8988T (cell line): ENCODE results near the gene GPR87.

Source experiments
- DNase-seq: peaks from one replicate; pipeline ENCODE4 v3.0.0; 2011

Gene GPR87

GRCh38 chr3:151281671-151282324, 34.8 kb downstream of the GPR87 start:
- no peak for DNase-seq

GRCh38 chr3:151278230-151278629, 38.4 kb downstream of the GPR87 start, which contains the start of gene P2RY14:
P2RY14 (minus strand) TSS chr3:151278542; CDS start chr3:151214316, 64,226 bp downstream.
- DNase-seq = no peak

DNA sequence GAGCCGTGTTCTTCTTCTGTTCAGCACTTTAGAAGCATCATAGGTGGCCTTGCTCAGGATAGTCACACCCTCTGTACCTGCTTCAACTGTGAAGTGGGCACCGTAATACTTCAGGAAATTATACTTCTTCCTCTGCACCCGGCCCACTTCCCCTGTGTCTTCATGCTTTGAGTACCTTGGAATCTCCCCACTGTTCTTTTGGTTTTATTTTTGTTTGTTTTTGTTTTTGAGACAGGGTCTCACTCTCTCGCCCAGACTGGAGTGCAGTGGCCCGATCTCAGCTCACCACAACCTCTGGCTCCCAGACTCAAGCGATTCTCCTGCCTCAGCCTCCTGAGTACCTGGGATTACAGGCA, 40.0 kb downstream of the GPR87 start:
- no peak for DNase-seq

DNA sequence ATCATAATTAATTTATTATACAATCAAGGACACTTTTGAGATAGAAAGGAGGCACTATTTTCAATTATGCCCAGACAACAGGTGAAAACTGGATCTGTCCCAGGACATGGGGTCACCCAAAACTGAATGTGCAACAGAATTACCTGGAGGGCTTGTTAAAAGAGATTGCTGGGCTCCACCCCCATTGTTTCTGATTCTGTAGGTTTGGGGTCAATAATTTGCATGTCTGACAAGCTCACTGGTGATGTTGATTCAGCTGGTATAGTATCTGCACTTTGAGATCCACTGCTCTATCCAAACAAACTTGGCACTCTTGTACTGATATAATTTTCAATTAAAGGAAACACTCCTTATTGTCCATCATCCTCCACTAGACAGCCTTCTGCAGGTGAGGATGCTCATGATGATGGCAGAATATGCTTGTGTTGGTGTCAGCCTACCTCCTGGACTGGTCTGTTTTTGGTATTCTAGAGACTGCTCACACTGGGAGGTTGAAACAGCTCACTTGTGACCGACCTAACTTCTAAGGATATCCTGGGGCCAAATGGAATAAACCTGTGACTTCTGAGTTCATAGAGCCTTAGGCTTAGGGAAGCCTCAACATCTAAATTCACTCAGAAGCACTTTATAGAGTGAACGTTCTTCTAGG, 40.5 kb downstream of the GPR87 start:
- no peak for DNase-seq

DNA sequence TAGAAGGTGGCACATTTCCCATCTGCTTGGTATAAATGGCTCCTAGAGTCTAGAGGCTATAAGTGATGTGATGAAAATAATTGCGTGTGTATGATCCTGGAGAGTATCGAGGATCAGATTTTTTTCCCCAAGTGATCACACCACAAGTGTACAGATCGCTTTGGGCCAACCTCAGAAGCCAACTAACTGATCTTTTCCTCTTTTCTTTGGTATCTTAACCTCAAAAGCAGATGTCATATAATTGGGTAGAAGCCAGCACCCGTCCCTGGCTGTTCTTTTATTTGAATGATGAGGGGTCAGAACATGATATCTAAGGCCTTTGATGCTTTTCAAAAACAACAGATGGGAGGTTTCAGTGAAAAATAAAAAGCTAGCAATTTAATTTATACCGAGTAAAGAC, 41.5 kb downstream of the GPR87 start:
- DNase-seq = no peak

DNA sequence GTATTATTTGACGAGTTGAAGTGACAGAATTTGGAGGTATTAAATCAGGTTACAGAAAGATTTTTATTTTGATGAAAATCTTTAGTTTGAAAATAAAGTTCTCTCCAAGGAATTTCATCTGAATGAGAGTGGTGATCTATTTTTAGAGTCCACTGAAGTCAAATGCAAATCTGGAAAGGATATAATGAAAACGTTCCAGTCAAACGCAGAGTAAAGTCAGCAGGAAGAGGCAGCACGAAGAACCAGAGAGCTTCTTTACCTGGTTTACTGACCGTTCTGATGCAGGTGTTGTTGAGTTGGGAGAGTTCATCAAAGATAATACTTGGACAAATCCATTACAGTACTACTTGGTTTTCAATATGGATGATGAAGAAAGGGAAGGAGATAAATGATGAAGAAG, 47.0 kb downstream of the GPR87 start:
- no peak for DNase-seq

GRCh38 chr3:151268267-151269235, 48.1 kb downstream of the GPR87 start:
- no peak for DNase-seq

GRCh38 chr3:151267066-151267465, 49.6 kb downstream of the GPR87 start:
- no peak for DNase-seq

- DNase-seq = no peak
These were observed 50.8 kb downstream of the GPR87 start for GRCh38 chr3:151265866-151266265.

DNA sequence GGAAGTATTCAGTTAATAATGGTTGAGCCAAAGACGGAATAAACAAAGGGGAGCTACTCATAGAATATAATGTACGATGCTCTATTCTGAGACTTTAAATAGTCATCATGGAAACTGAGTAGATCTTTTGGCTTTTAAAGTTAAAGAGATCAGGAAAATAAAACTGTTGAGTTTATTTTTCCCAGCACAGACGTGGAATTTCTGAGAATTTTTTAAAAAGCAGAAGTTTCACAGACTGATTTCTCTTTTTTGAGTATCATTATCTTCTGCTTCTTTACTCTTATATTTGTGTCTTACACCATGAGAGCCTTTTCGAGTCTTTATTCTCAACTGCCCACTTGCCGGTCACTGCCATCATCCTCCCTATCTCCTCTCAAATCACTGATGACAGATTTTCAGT, 51.5 kb downstream of the GPR87 start:
- DNase-seq = no peak

GRCh38 chr3:151264605-151265004, 52.0 kb downstream of the GPR87 start:
- DNase-seq = no peak

GRCh38 chr3:151262871-151263525, 53.6 kb downstream of the GPR87 start:
- no peak for DNase-seq

GRCh38 chr3:151259664-151260063, 57.0 kb downstream of the GPR87 start:
- DNase-seq = no peak

GRCh38 chr3:151256749-151257148, 59.9 kb downstream of the GPR87 start:
- no peak for DNase-seq

DNA sequence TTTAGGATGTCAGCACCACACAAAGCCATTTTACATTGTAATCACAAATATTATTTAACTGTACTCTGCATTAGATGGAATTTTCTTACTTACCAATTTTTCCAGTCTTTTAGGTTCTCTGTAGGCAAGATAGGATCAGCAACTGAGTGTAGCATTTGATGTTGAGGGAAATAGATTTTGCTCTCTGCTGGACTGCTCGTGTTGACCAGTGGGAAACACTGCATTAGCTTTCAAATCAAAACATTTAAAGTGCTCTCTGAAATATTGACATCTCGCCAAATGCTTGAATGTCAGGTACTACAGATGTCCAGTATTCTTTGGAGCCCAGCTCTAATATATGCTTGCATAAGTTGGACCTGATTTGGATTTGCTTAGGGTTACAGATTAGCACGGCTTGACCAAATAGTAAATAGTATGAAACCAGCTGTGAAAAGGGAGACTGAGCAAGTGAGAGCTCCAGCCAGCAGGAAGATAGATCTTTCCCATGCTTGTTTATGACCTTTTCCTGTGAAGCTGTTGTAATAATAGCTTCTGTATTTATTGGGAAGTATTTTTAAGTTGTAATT, 67.8 kb downstream of the GPR87 start:
- no peak for DNase-seq
